ENCODE results near the gene TLR3.

DNA sequence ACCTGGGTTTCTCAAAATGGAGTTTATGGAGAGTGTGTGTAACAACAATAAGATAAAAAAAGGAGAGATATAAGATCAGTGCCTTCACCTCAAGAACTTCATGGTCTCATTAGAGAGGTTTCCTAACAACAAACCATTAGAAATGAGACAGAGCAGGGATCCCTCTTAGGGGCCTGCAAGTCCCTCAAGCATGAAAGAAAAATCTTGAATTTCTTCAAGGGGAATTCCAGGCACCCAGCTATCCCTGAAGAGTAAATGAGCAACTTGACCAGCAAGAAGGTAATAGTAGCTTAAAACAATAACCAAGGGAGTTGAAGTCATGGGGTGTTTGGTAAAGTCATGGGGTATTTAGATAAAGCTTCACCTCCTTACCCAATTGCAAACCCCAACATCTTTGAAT lies 49.7 kb upstream of the TLR3 start:
- TF ChIP-seq, protein P1, sequence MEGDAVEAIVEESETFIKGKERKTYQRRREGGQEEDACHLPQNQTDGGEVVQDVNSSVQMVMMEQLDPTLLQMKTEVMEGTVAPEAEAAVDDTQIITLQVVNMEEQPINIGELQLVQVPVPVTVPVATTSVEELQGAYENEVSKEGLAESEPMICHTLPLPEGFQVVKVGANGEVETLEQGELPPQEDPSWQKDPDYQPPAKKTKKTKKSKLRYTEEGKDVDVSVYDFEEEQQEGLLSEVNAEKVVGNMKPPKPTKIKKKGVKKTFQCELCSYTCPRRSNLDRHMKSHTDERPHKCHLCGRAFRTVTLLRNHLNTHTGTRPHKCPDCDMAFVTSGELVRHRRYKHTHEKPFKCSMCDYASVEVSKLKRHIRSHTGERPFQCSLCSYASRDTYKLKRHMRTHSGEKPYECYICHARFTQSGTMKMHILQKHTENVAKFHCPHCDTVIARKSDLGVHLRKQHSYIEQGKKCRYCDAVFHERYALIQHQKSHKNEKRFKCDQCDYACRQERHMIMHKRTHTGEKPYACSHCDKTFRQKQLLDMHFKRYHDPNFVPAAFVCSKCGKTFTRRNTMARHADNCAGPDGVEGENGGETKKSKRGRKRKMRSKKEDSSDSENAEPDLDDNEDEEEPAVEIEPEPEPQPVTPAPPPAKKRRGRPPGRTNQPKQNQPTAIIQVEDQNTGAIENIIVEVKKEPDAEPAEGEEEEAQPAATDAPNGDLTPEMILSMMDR (IDR thresholded peaks at IDR 0.05) = no peak
- TF ChIP-seq POLR2A (IDR thresholded peaks at IDR 0.05) = no peak
